Activated gamma-delta T cell treated with Interleukin-2 at 50 U/mL for 16 hours (primary cell): ENCODE results near the gene PSAT1.
"Not testable (repeated sequence)": the region's sequence is repeated elsewhere in the genome, so short reads cannot be mapped to it uniquely, and the experiment has no call there.

Experiments used
- DNase-seq: peaks from one replicate; pipeline ENCODE4 v3.0.0-alpha.2; 2020

Gene PSAT1

GRCh38 chr9:78296893-78297671 is at the start of gene PSAT1:
Gene PSAT1 (plus strand): TSS chr9:78297125. CDS start chr9:78297211, 86 bp downstream.
- DNase-seq = peak; percentile 74

- DNase-seq = no peak
Measured at GRCh38 chr9:78248635-78249034, 48.3 kb upstream of the PSAT1 start.

GRCh38 chr9:78249542-78249941 is 47.4 kb upstream of the PSAT1 start:
- DNase-seq = no peak

- no peak for DNase-seq
Measured at GRCh38 chr9:78252616-78253015, 44.3 kb upstream of the PSAT1 start.

- no peak for DNase-seq
Measured at GRCh38 chr9:78253285-78253684, 43.6 kb upstream of the PSAT1 start.

- DNase-seq = no peak
Measured at GRCh38 chr9:78261403-78262001, 35.4 kb upstream of the PSAT1 start.

- DNase-seq = no peak
Measured at GRCh38 chr9:78262655-78263054, 34.3 kb upstream of the PSAT1 start.

- DNase-seq = no peak
Measured at GRCh38 chr9:78267889-78268288, 29.0 kb upstream of the PSAT1 start.

- DNase-seq = no peak
Measured at GRCh38 chr9:78269784-78270183, 27.1 kb upstream of the PSAT1 start.

GRCh38 chr9:78272307-78272706 is 24.6 kb upstream of the PSAT1 start:
- DNase-seq = no peak

GRCh38 chr9:78273761-78274160 is 23.2 kb upstream of the PSAT1 start:
- DNase-seq = no peak

- DNase-seq = no peak
Measured at GRCh38 chr9:78278177-78278777, 18.6 kb upstream of the PSAT1 start.

GRCh38 chr9:78278801-78279200 is 18.1 kb upstream of the PSAT1 start:
- no peak for DNase-seq

GRCh38 chr9:78280982-78281668 is 15.8 kb upstream of the PSAT1 start:
- DNase-seq = no peak

- DNase-seq = not testable (repeated sequence)
Measured at GRCh38 chr9:78284181-78284580, 12.7 kb upstream of the PSAT1 start.

GRCh38 chr9:78286125-78286524 is 10.8 kb upstream of the PSAT1 start:
- DNase-seq = no peak

GRCh38 chr9:78286946-78287388 is 10.0 kb upstream of the PSAT1 start:
- DNase-seq = no peak

GRCh38 chr9:78288214-78288892 is 8.6 kb upstream of the PSAT1 start:
- DNase-seq = no peak

- no peak for DNase-seq
Measured at GRCh38 chr9:78289474-78289873, 7.5 kb upstream of the PSAT1 start.

- no peak for DNase-seq
Measured at GRCh38 chr9:78291240-78291925, 5.5 kb upstream of the PSAT1 start.

GRCh38 chr9:78292026-78292425 is 4.9 kb upstream of the PSAT1 start:
- no peak for DNase-seq
